ENCODE results near the gene STX1A. TPM values are rescaled to one million over a fixed set of nuclear protein-coding genes. Genes with fewer than 3 reads are reported as not detected.

The STX1A gene
- total and polyA plus RNA-seq, 8 donors, result 2.3 to 95.7 (median 9.6) TPM

DNA sequence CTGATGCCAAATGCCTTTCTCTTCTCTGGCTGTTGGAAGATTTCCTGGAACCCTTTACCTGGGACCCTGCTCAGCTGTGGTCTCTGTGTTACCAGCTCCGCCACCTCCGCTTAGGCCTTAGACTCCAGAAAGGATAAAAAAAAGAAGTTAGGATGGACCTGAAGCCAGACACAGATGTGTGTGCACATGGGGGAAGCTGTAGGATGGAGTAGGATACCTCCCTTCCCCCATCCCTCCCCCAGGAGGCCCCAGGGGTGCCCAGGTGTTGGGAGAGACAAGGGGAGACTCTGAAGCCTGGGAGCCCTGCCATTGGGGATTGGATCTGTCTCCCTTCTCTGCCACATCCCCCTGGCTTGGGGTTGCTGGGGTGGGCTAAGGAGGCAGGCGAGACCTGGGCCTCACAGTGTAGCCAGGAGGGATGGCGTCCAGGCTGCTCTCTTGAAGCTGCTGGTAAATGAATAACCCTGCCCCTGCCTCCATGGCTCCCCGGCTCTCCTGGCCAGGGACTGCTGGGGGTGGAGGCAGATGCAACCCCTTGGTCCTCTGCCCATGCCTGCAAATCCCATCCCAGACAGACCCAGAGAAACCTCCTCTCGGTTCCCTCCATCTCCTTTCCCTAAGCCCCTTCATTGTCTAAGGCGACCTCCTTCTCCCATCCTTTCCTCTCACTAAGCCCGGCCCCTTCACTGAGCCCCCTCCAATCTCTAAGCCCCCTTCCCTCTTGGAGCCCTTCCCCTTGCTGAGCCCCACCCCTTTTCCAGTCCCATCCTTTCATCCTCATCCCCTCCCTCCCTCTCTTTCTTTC lies 42.6 kb upstream of the STX1A start:
- H3K27ac ChIP-seq, result no peak overlapping the region
- peak in 1 of 4 donors; percentile 5 for ATAC-seq

DNA sequence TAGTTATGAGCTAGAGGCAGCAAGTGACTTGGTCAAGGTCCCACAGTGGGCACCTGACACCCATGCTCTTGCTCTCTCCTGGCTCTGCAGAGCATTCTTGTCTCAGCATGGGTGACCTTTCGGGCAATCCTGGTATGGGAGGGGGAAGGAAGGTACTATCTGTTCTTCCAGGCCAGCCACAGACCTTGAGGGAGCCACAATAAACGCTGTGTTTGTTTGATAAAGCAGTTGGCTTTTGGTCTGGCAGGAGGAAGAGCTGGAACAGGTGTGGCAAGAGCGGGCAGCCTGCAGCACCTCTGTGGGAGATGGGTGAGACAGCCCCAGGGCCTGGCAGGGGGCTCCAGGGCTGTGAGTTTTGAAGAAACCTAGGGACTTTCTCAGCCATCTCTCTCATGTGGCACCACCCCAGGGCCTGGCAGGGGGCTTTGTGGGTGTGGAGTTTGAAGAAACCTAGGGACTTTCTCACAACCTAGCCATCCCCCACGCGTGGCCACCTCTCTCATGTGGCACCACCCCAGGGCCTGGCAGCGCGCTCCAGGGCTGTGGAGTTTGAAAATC lies 39.2 kb upstream of the STX1A start:
- ATAC-seq (peak; percentile 88 to 92 (median 90)), DNase-seq (peak; percentile 65 to 86 (median 78)), FAIRE-seq (no peak)
- 17 to 23% methylated on average over 7 of the region's 7 CpGs for WGBS, 2 donors
- H3K9me3 ChIP-seq, result no peaks in the 10 kb centered on the region
- H3K36me3 ChIP-seq, result no peaks in the 10 kb centered on the region
- H3K27ac ChIP-seq, result peak overlapping the region; percentile 42 to 87 (median 80)
- TF ChIP-seq, protein P1, sequence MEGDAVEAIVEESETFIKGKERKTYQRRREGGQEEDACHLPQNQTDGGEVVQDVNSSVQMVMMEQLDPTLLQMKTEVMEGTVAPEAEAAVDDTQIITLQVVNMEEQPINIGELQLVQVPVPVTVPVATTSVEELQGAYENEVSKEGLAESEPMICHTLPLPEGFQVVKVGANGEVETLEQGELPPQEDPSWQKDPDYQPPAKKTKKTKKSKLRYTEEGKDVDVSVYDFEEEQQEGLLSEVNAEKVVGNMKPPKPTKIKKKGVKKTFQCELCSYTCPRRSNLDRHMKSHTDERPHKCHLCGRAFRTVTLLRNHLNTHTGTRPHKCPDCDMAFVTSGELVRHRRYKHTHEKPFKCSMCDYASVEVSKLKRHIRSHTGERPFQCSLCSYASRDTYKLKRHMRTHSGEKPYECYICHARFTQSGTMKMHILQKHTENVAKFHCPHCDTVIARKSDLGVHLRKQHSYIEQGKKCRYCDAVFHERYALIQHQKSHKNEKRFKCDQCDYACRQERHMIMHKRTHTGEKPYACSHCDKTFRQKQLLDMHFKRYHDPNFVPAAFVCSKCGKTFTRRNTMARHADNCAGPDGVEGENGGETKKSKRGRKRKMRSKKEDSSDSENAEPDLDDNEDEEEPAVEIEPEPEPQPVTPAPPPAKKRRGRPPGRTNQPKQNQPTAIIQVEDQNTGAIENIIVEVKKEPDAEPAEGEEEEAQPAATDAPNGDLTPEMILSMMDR (IDR thresholded peaks at IDR 0.05), result no peak
- intact Hi-C loops (cut with DNase I), result no loop called here
- H3K4me1 ChIP-seq, result peaks cover 6 to 19% (median 18%) of the 10 kb centered on the region in 3 donors
- no peak overlapping the region for H3K4me3 ChIP-seq
- no peaks in the 10 kb centered on the region for H3K27me3 ChIP-seq

More for the DNA sequence above, 42.6 kb upstream of the STX1A start:
- 61 to 67% methylated on average over 7 to 8 of the region's 8 CpGs for WGBS, 2 donors
- H3K27me3 ChIP-seq, result no peaks in the 10 kb centered on the region
- intact Hi-C loops (cut with DNase I), result no loop called here
- FAIRE-seq, result no peak
- H3K4me3 ChIP-seq, result no peak overlapping the region
- TF ChIP-seq, protein P1 (IDR thresholded peaks at IDR 0.05), result no peak
- peak in 2 of 6 donors; percentile 26 to 67 for DNase-seq
- H3K36me3 ChIP-seq, result no peaks in the 10 kb centered on the region
- H3K9me3 ChIP-seq, result no peaks in the 10 kb centered on the region
- H3K4me1 ChIP-seq, result peaks cover 6 to 19% (median 18%) of the 10 kb centered on the region in 3 donors

DNA sequence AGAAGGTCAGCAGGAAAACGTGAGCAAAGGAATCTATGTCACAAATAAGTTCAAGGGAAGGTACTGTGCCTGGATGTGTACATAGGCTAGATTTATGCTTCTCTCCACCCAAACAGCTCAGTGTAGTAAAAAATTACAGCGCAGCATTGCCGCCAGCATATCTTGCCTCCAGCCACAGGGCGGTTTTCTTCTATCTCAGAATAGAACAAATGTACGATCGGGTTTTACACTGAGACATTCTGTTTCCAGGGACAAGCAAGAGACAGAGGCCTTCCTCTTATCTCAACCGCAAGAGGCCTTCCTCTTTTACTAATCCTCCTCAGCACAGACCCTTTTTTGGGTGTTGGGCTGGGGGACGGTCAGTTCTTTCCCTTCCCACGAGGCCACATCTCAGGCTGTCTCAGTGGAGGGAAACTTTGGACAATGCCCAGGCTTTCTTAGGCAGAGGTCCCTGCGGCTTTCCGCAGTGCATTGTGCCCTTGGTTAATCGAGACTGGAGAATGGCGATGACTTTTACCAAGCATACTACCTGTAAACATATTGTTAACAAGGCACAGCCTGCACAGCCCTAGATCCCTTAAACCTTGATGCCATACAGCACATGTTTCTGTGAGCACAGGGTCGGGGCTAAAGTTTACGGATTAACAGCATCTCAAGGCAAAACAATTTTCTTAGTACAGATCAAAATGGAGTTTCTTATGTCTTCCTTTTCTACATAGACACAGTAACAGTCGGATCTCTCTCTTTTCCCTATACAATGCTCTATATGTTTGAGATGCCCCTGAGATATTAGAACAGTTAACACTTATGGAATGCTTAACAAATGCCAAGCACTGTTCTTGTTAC lies 30.7 kb upstream of the STX1A start:
- no peaks in the 10 kb centered on the region for H3K36me3 ChIP-seq
- FAIRE-seq (no peak), ATAC-seq (peak in 1 of 4 donors; percentile 10), DNase-seq (no peak)
- WGBS, 2 donors, result 28% methylated on average over 16 of the region's 16 CpGs
- no peaks in the 10 kb centered on the region for H3K9me3 ChIP-seq
- H3K27me3 ChIP-seq, result no peaks in the 10 kb centered on the region
- intact Hi-C loops (cut with DNase I), result no loop called here
- peak overlapping the region; percentile 26 to 55 (median 44) for H3K27ac ChIP-seq
- TF ChIP-seq, protein P1 (IDR thresholded peaks at IDR 0.05), result no peak
- H3K4me3 ChIP-seq, result no peak overlapping the region
- H3K4me1 ChIP-seq, result peaks cover 14 to 29% (median 22%) of the 10 kb centered on the region in 3 donors

DNA sequence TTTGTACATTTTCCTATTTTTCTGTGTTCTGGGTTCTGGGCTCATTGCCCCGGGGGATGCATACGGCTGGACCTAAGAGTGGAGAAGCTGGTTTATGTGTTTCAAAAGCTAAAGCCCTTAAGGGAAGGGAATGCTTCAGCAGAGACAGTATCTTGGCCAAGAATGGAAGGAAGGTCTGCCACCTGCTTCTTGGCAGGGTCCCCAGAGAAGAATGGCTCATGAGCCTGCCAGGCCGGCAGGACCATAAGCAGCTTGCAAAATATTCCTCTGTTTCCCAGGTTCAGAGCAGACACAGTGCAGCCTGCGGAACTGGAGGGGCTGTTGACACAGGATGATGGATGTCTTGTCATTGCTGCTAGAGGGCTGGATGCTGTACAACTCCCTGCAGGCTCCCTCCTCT lies 26.9 kb upstream of the STX1A start:
- H3K9me3 ChIP-seq, result no peaks in the 10 kb centered on the region
- ATAC-seq (peak; percentile 19 to 46 (median 28)), FAIRE-seq (no peak), DNase-seq (peak in 4 of 6 donors; percentile 66 to 77 (median 68))
- TF ChIP-seq, protein P1 (IDR thresholded peaks at IDR 0.05), result no peak
- H3K27ac ChIP-seq, result peak overlapping the region; percentile 46 to 100 (median 66)
- 9 to 11% methylated on average over 4 of the region's 4 CpGs for WGBS, 2 donors
- H3K36me3 ChIP-seq, result no peaks in the 10 kb centered on the region
- intact Hi-C loops (cut with DNase I), result no loop called here
- no peaks in the 10 kb centered on the region for H3K27me3 ChIP-seq
- H3K4me1 ChIP-seq, result peaks cover 40 to 45% (median 43%) of the 10 kb centered on the region in 3 donors
- H3K4me3 ChIP-seq, result no peak overlapping the region

Measured in pancreas (tissue), 10 donors.